Kidney glomerular epithelial cell (primary cell): ENCODE measurements around the gene TM4SF18.

ENCODE experiments used
- DNase-seq: peaks from one replicate; lab custom pipeline; 2025; lab: John Stamatoyannopoulos, UW

Gene TM4SF18

DNA sequence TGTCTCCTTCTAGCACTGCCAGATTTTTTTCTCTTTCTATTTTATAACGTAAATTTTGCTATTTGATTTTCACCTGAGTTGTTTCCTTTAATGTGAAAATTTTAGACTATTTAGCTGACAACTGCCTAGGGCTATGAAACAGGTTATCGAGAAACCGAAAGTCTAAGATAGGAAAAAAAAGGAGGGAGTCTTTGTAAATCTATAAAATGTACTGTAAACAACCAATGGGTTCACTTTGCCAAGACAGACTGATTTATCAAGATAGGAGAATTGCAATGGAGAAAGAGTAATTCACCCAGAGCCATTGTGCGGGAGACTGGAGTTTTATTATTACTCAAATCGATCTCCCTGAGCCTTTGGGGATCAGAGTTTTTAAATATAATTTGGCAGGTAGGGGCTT, 50.0 kb downstream of the TM4SF18 start:
- DNase-seq, result no peak

DNA sequence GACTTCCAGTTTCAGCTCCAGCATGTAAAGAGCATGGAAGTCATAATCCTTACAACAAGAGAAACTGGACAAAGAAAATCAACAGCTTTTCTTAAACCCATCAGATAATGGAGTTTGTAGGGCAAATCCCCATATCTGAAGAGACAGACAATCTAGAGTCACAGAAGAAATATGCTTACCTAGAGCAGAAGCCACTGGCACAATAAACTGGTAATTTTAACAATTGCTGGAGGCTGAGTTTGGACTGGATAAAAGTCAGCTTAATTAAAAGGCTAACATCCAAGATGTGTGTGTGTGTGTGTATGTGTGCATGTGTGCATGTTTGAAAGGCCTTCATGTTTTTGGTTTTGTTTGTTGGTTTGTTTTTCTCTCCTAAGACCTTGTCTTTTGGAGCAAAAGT, 50.6 kb downstream of the TM4SF18 start:
- DNase-seq, result no peak

DNA sequence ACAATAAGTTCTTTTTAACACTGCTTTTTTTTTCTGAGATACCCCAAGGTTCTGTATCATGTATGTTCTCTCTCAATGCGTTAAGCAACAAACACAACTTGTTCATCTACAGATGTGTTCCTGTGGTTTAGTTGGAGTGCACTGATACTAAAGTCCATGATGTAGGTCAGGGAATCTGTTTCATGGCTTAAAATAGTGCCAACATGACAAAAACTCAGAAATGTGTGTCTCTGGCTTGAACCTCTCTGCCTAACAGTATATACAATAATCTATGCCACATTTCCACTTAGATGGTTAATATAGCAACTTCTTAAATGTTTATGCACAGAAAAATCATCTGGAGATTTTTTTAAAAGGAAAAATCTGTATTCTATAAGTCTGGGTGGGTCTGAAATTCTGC, 51.1 kb downstream of the TM4SF18 start:
- DNase-seq, result no peak

DNA sequence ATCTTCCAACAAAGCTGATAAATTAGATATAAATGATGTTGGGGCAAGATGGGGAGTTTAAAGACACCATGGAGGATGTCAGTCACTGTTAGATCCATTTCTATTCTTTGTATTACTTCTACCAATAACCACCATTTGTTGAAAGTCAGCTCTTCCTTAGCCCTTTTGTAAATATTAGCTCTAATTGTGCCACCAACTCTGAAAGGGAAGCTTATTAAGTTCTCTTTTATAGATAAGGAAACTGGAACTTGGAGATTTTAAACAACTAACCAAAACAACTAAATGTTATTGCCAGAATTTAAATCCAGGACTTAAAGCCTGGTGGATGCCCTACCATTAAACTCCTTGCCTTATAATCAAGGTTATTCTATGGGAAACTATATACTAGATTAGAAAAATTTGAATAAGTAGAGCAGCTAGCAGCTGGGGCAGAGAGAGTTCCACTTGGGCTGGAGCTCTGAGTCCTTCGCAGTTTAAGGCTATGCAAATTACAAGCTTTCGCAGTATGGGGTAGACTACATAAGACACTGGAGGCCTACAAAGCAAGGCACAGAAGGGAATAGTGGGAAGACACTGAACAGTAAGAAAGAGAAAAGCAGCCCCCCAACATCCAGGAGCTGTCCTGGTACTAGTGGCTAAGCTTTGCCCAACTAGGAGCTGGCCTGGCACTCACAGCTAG, 52.6 kb downstream of the TM4SF18 start:
- DNase-seq, result no peak

DNA sequence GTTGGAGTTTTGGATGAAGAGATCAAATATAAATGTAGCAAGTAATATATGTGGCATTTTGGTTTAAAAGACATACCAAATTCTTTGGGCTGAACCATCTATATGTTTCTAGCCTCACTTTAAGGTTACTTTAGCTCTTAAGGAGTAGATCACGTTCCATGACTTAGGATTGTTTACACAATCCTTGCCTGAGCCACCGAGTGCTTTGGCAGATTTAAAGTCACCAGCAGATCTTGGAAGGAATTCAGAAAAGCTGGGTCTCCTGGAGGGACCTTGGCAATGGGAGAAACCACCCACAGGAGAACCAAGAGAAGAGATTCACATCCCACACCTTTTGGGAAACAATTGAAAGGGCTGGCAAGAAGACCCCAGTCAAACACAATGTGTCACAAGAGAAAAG, 54.5 kb downstream of the TM4SF18 start:
- DNase-seq, result no peak

DNA sequence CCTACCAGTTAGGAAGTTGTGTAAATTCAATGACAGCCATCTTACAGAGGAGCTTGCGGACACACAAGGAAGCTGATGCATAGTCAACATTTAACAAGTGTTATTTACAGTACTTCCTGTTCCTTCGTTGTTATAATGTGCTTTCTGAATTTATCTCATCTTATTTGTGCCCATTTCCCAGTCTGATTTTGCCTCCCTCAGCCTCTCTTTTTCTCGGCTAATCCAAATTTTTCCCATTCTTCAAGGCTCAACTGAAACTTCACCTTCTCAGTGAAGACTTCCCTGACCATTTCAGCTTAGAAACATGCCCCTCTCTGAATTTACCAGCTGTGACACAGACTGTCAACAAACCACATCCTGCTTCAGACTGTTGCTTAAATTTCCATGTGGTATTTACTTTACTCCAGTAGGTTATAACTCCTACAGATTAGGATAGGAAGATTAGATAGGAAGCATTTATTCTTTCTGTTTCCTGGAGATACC, 56.1 kb downstream of the TM4SF18 start:
- no peak for DNase-seq

DNA sequence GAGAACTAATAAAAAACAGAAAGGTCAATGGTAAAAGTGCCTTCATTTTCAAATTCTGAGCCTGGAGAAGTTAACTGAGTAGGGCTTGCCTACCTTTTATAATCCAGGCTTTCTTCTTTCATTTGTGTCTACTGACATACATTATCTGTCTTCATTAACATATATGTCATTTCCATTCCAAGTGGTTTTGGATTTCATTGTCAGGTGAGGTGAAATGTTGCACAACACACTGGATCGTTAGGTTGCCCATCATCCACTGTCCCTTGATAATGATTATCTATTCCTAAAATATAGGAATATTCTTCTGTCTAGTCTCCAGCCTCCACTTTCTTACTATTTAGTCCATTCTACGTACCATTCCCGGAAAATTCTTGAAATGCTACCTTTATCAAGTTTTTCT, 56.8 kb downstream of the TM4SF18 start:
- DNase-seq, result no peak

DNA sequence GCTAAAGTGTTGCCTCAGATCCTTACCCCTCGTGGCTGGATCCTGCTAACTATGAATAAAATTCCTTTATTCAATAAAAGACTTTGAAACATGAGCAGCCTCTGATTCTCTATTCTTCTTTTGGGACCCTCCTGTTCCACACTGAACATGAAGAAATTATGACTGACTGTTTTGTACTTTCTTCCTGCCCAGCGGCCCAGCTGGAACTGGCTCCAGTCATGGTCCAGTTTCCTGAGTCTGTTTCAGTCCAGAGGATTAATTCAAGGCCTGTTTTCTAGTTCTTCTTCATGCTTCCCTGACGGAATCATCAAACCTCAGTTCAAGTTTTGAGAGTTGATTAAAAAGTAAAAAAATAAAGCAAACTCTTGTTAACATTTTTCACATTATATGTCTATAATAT, 59.2 kb downstream of the TM4SF18 start:
- DNase-seq, result no peak

DNA sequence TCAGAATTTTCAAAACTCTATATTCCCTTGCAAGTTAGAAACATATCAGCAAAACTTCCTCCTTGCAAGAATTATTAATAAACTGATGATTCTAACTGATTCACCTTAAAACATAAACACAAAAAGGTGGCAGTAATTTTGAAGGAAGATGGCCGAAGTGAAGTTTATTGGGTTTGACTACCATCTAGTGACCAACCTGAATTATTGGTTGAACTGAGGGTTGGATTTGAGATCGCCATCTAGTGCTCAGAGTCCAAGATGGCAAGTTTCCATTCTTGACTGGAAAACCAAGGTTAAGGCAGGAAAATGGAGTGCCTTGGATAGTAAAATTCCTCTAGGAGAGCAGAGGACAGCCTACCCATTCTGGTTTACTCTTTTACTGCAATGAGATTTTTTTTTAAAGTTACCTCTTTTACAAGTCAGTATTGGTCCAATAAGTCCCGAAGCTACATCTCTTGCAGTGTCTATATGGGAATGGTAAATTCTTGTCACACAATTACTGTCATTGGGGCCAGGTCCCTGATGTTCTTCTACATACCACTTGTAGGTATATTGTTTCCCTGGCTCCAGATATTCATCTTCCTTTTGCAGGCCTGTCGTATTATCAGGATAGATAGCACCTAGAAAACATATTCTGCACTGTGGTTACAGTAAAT, 60.2 kb downstream of the TM4SF18 start:
- DNase-seq, result peak; percentile 94

DNA sequence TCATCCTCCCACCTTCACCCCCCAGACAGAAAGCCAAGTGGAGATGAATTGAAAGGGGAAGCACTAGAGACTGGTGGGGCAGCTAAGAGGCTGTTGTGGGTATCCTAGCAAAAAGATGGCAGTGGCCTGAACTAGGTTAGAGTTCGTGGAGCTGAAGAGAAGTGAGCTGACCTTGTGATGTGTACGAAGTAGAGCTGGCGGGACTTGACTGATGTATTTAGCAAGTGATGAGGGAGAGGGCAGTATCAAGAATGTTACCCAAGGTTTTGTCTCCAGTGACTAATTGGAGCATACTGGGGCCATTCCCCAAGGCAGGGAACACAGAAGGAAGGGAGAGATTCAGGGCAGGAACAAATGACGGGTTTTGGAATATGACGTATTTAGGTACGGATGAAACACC, 61.8 kb downstream of the TM4SF18 start:
- DNase-seq, result no peak

DNA sequence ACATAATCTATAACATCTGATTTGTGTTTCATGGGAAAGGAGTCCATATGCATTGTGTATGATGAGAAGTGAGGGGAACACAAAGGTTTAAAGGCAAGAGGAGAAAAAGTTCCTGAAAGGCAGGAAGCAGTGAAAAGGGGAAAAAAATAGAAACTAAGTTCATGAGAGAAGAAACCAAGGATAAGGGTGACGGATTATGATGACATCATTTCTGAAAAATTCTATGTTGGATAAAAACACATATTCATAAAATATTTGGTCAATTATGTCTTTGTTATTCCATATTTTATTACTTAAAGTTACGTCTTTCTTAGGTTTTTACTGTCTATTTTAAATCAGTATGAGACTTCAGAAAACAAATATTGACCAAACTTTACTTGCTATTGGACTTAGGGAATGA, 63.3 kb downstream of the TM4SF18 start:
- no peak for DNase-seq

DNA sequence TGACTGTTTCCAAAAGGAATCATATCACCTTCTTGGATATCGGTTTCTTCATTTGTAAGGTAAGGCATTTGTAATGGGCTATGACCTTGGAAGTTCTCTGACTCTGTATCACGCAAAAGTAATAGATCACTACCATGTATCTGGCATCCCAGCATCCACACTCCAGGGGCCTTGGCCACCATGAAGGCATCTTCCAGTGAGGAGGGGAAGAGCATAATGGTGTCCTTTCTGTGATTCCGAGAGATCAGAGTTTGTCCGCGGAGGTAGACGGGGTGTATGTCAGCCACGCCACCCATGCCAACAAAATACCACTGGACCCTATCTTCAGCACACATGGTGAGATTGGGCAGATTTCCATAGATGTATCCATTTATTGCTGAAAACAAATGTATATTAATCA, 63.7 kb downstream of the TM4SF18 start:
- no peak for DNase-seq
